Measurements from ENCODE around the gene FAM25A. TPM values are rescaled to one million over a fixed set of nuclear protein-coding genes. Genes with fewer than 3 reads are reported as not detected.
"Not testable (repeated sequence)": the region's sequence is repeated elsewhere in the genome, so short reads cannot be mapped to it uniquely, and the experiment has no call there.

FAM25A gene
- total RNA-seq, 1 donor from 2014 or later: not detected

- no peaks in the 10 kb centered on the region for H3K9me3 ChIP-seq
- H3K27ac ChIP-seq: no peak overlapping the region
- TF ChIP-seq, protein P1, sequence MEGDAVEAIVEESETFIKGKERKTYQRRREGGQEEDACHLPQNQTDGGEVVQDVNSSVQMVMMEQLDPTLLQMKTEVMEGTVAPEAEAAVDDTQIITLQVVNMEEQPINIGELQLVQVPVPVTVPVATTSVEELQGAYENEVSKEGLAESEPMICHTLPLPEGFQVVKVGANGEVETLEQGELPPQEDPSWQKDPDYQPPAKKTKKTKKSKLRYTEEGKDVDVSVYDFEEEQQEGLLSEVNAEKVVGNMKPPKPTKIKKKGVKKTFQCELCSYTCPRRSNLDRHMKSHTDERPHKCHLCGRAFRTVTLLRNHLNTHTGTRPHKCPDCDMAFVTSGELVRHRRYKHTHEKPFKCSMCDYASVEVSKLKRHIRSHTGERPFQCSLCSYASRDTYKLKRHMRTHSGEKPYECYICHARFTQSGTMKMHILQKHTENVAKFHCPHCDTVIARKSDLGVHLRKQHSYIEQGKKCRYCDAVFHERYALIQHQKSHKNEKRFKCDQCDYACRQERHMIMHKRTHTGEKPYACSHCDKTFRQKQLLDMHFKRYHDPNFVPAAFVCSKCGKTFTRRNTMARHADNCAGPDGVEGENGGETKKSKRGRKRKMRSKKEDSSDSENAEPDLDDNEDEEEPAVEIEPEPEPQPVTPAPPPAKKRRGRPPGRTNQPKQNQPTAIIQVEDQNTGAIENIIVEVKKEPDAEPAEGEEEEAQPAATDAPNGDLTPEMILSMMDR (IDR thresholded peaks at IDR 0.05): no peak
- intact Hi-C loops (cut with DNase I): no loop called here
- H3K4me3 ChIP-seq: no peak overlapping the region
- no peaks in the 10 kb centered on the region for H3K27me3 ChIP-seq
- ATAC-seq: no peak
- no peaks in the 10 kb centered on the region for H3K4me1 ChIP-seq
- no peaks in the 10 kb centered on the region for H3K36me3 ChIP-seq
- no peak for DNase-seq
Observed at GRCh38 chr10:87038786-87039185, 18.7 kb downstream of the FAM25A start.

- peaks cover 25% of the 10 kb centered on the region for H3K36me3 ChIP-seq
- H3K27ac ChIP-seq; DNase-seq; H3K27me3 ChIP-seq; ATAC-seq; intact Hi-C loops (cut with DNase I); H3K9me3 ChIP-seq; H3K4me3 ChIP-seq; H3K4me1 ChIP-seq: not testable (repeated sequence)
Observed at GRCh38 chr10:87043579-87043978, 23.5 kb downstream of the FAM25A start.

DNA sequence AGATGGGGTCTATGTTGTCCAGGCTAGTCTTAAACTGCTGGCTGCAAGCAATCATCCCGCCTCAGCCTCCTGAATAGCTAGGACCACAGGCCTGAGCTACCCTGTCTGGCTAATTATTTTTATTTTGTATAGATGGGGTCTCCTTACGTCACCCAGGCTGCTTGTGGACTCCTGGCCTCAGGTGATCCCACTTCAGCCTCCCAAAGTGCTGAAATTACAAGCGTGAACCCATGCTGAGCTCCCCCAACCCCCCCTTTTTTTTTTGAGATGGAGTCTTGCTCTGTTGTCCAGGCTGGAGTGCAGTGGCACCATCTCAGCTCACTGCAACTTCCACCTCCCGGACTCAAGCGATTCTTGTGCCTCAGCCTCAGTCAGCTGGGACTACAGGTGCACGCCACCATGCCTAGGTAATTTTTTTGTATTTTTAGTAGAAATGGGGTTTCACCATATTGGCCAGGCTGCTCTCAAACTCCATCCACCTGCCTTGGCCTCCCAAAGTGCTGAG is 25.4 kb downstream of the FAM25A start:
- Histone ChIP-seq H3K36me3 (peaks cover 44% of the 10 kb centered on the region), H3K4me3 (no peak overlapping the region)

DNA sequence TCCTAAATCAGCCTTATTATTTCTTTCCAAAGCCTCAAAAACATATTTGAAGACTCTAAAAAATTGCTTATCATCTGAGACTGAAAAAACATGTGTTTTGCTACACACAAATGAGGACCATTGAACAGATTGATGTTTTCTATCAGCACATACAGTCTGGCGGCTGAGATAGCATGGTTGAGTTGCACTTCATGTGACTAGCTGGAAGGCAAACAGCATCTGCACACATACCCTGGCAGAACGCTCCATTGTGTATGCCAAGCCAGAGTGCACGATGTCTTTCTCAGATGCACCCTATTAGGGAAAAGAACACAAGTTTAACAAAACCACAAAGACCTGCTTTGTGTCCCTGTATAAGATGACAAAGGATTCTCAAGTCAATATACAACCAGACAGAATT is 33.0 kb downstream of the FAM25A start:
- H3K9me3 ChIP-seq: no peaks in the 10 kb centered on the region
- H3K4me3 ChIP-seq: no peak overlapping the region
- DNase-seq (no peak), ATAC-seq (peak; percentile 55)
- peaks cover 98% of the 10 kb centered on the region for H3K36me3 ChIP-seq
- peaks cover 6% of the 10 kb centered on the region for H3K4me1 ChIP-seq
- TF ChIP-seq, protein P1 (IDR thresholded peaks at IDR 0.05): no peak
- no peak overlapping the region for H3K27ac ChIP-seq
- intact Hi-C loops (cut with DNase I): no loop called here
- no peaks in the 10 kb centered on the region for H3K27me3 ChIP-seq

More for the DNA sequence above, 25.4 kb downstream of the FAM25A start:
- intact Hi-C loops (cut with DNase I): no loop called here
- Histone ChIP-seq H3K27ac (no peak overlapping the region), H3K9me3 (no peaks in the 10 kb centered on the region), H3K27me3 (no peaks in the 10 kb centered on the region), H3K4me1 (no peaks in the 10 kb centered on the region)
- DNase-seq (no peak), ATAC-seq (no peak)
- TF ChIP-seq, protein P1 (IDR thresholded peaks at IDR 0.05): no peak

- ATAC-seq: no peak
- no peaks in the 10 kb centered on the region for H3K27me3 ChIP-seq
- H3K4me1 ChIP-seq: peaks cover 6% of the 10 kb centered on the region
- intact Hi-C loops (cut with DNase I): no loop called here
- H3K9me3 ChIP-seq: no peaks in the 10 kb centered on the region
- TF ChIP-seq, protein P1 (IDR thresholded peaks at IDR 0.05): no peak
- H3K4me3 ChIP-seq: no peak overlapping the region
- H3K27ac ChIP-seq: peak overlapping the region; percentile 32
- H3K36me3 ChIP-seq: peaks cover 98% of the 10 kb centered on the region
- DNase-seq: no peak
Observed at GRCh38 chr10:87053577-87054181, 33.6 kb downstream of the FAM25A start.

- peaks cover 98% of the 10 kb centered on the region for H3K36me3 ChIP-seq
- no peak overlapping the region for H3K4me3 ChIP-seq
- intact Hi-C loops (cut with DNase I): no loop called here
- no peaks in the 10 kb centered on the region for H3K9me3 ChIP-seq
- DNase-seq (no peak), ATAC-seq (peak; percentile 85)
- peaks cover 6% of the 10 kb centered on the region for H3K4me1 ChIP-seq
- H3K27me3 ChIP-seq: no peaks in the 10 kb centered on the region
- H3K27ac ChIP-seq: peak overlapping the region; percentile 6
- TF ChIP-seq, protein P1 (IDR thresholded peaks at IDR 0.05): no peak
Observed at GRCh38 chr10:87054373-87055295, 34.5 kb downstream of the FAM25A start.

Data from upper lobe of right lung (tissue), 1 donor.